CD4-positive, alpha-beta T cell treated with Interleukin-15 for 1 hour (primary cell): Measurements from ENCODE around the gene DOCK6.

Experiments
- DNase-seq: peaks from one replicate; pipeline ENCODE4 v3.0.0-alpha.2; 2020

Gene DOCK6

DNA sequence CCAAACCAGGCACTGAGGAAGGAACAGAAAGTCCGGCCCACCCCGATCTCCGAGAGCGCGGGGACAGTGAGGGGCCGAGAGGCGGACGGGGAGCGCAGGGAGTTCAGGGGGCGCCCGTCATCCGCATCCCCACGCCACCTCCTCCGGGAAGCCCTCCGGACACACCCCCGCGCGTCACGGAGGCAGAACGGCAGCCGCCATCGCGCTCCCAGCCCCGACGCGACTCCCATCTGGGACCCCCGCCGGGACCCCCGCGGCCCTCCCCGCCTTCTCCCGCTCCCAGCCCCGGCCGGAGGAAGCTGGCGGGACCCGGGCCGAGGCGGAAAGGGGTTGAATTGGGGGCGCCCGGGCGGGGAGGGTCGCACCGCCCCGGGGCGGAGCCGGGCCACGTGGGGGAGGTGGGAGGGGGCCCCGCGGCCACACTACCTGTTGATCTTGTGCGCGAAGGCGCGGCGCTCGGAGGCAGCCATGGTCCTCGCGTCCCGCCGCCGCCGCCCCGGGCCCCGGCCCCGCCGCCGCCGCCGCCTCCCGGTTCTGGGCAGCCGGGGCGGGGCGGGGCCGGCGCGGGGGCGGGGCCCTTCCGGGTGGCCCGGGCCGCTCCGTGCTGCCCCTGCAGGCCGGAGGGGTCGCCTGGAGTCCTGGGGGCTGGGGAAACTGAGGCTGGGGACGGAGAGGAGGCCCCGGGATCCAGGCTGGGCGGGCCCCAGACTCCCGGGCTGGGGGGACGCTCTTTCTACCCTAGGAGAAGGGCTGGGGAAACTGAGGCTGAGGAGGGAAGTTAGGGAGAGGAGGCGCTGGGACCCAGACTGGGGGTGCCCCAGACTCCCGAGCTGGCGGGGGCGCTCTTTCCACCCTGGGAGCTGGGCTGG is at the start of gene DOCK6:
Gene DOCK6, minus strand, starts transcription at position 554 of the 869 bp plus-strand sequence. Its CDS starts 84 bp downstream, at position 470.
- no peak for DNase-seq

DNA sequence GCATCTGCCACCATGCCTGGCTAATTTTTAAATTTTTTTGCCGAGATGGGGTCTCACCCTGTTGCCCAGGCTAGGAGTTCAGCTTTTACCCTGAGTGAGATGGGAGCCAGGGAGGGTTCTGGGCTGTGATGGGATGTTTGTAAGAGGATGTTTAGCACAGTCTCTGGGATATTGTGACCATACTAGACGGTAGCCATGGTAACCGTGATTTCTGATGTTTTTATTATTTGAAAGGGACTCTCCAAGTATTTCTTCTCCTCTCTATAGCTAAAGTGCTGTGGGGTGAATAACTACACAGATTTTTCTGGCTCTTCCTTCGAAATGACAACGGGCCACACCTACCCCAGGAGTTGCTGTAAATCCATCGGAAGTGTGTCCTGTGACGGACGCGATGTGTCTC is 44.0 kb upstream of the DOCK6 start:
- DNase-seq: no peak

DNA sequence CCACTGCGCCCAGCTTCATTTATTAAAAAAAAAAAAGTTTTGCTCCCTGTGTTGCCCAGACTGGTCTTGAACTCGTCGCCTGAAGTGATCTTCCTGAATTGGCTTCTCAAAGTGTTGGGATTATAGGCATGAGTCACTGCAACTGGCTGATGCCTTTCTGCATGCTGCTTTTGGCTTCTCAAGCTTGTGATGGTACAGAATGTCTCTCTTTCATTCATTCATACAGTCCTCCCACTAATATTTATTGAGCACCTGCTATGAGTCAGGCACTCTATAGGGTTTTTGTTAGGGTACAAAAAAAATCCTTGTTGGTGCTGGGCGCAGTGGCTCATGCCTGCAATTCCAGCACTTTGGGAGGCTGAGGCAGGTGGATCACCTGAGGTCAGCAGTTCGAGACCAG is 42.6 kb upstream of the DOCK6 start:
- DNase-seq: no peak

DNA sequence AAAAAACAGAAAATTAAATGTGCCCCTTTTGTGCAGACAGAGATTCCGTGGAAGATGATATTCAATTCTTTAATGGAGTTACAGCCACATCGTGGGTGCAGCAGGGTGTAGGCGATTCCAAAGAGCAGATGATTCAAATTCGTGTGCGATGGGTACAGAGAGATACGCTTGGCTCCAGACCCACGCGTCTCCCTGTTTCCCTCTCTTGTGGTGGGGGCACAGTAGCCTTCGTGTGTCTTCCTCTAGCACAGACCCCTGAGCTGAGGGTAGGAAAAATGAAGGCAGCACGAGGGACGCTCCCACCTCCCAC is 38.4 kb upstream of the DOCK6 start:
- DNase-seq: no peak

- DNase-seq: no peak
Measured at GRCh38 chr19:11299946-11300810, 37.9 kb upstream of the DOCK6 start.

GRCh38 chr19:11296264-11296663 is 33.9 kb upstream of the DOCK6 start:
- no peak for DNase-seq

GRCh38 chr19:11295665-11296245 is 33.4 kb upstream of the DOCK6 start, which contains the start of gene TSPAN16:
TSPAN16 (plus strand) TSS chr19:11296160; CDS start chr19:11296298, 138 bp downstream.
- DNase-seq: no peak

GRCh38 chr19:11295180-11295579 is 32.9 kb upstream of the DOCK6 start:
- DNase-seq: no peak

DNA sequence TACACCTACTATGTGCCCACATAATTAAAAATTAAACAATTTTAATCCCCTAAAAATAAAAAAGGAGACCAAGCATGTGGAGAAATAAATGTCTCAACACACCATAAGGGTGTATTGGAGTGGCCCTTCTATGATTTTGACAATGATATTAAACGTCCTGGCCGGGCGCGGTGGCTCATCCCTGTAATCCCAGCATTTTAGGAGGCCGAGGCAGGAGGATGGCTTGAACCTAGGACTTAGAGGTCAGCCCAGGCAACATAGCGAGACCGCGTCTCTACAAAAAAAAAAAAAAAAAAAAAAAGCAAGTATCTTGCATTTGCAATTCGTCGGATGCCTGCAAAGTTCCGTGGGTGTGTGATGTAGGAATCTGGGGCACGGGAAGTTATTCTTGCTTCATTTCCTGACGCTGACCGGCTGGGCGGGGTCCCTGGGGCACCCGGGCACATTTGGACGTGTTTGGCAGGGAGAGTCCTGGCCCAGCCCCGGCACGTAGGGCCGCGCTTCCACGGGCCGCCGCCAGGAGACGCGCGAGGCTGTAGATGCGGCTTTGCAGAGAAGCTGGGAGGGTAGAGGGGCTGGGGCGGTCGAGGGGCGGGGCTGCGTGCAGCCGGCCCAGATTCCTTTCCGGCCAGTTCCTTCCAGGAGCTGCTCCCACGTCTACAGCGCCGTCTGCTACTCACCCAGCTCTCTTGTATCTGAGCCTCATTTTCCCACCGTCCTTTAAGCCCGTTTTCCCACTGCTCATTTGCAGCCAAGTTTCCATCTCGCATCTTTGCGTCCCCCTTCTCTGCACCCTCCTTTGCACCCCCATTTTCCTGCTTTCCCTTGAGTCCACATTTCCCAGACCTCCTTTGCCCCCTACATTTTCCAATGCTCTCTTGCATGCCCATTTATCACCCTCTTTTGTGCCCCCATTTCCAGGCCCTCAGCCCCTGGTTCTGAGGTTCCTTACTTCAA is 31.4 kb upstream of the DOCK6 start:
- DNase-seq: peak; percentile 87

- no peak for DNase-seq
Measured at GRCh38 chr19:11291991-11292390, 29.7 kb upstream of the DOCK6 start.

DNA sequence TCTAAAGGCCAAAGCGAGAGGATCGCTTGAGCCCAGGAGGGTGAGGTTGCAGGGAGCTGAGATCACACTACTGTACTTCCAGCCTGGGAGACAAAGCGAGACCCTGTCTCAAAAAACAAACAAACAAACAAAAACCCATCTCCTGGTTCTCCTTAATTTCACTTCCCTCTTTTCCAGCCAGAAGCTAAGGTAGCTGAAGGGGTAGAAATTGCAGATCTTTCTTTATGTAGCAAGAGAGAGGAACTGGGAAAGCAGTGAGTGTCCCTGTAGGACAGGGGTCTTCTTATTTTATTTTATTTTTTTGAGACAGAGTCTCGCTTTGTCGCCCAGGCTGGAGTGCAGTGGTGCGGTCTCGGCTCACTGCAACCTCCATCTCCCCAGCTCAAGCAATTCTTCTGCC is 29.1 kb upstream of the DOCK6 start:
- no peak for DNase-seq

DNA sequence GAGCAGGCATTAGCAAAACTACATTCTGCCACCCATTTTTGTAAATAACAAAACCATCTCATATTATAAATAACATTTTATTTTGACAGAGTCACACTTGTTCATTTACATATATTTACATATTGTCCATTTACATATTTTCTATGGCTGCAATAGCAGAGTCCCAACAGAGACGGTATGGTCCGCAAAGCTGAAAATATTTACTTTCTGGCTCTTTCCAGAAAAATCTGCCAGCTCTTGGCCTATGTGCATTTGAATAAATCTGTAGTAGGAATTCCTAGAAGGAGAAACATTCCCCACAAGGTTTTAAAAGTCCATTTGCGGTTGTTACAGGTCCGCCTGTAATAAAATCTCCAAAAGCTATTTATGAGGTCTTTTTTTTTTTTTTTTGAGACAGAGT is 27.9 kb upstream of the DOCK6 start:
- no peak for DNase-seq

- no peak for DNase-seq
Measured at GRCh38 chr19:11288349-11288748, 26.0 kb upstream of the DOCK6 start.

- no peak for DNase-seq
Measured at GRCh38 chr19:11286312-11286974, 24.1 kb upstream of the DOCK6 start.

GRCh38 chr19:11284515-11284914 is 22.2 kb upstream of the DOCK6 start:
- DNase-seq: no peak

DNA sequence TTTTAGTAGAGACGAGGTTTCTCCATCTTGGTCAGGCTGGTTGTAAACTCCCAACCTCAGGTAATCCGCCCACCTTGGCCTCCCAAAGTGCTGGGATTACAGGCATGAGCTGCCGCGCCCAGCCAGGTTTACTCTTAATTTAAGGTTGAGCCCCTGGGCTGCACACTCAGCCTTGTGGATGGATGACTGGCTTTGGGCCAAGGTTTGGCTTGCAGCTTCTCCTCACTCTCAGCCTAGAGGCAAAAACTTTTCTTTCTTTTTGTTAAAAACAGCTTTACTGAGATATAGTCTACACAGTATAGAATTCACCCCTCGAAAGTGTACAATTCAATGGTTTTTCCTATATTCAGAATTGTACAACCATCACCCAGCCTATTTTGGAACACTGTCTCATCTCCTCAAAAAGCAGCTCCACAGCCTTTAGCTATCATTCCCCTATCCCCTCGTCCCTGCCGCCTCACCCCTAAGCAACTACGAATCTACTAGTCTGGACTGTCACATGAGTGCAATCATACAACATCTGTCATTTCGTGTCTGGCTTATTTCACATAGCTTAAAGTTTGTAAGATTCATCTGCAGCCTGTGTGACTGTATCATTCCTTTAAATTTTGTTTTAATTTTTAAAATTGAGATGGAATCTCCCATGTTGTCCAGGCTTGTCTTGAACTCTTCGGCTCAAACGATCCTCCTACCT is 19.2 kb upstream of the DOCK6 start:
- no peak for DNase-seq

GRCh38 chr19:11279505-11280236 is 17.3 kb upstream of the DOCK6 start:
- peak; percentile 53 for DNase-seq

DNA sequence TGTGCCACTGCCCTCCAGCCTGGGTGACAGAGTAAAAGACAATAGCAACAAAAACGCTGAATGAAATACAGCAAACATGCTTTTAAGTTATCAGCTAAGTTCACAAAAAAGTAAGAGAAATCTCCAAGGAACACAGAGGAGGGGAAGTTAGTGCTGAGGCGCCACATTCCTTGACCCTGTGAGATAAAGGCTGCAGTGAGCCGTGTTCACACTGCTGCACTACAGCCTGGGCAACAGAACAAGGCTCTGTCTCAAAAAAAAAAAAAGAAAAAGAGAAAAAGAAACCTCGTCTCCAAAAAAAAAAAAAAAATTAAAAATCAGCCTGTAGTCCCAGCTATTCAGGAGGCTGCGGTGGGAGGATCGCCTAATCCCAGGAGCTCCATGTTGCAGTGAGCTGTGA is 16.3 kb upstream of the DOCK6 start:
- DNase-seq: no peak

DNA sequence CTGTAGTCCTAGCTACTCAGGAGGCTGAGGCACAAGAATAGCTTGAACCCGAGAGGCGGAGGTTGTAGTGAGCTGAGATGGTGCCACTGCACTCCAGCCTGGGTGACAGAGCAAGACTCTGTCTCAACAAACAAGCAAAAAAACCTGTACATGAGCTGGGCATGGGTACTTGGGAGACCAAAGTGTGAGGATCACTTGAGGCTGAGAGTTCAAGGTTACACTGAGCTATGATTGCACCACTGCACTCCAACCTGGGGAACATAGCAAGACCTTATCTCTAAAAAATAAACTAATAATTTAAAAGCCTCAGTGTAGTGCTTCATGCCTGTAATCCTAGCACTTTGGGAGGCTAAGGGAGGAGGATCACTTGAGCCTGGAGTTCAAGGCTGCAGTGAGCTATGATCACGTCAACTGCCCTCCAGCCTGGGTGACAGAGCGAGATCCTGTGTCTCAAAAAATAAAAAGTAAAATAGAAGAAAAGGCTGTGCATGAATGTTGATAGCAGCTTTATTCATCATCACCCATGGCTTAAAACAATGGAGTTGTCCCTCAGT is 12.3 kb upstream of the DOCK6 start:
- DNase-seq: no peak

- DNase-seq: no peak
Measured at GRCh38 chr19:11273989-11274388, 11.7 kb upstream of the DOCK6 start.
